GM18867 (cell line): ENCODE data around the gene TNIP1.

Experiments used
- ATAC-seq: cut with Tn5 transposase; IDR thresholded peaks from one replicate; pipeline ENCODE4 v1.9.1; 2021; ENCODE audit warnings: mild to moderate bottlenecking, moderate library complexity; ENCODE audit not compliant: unreplicated experiment

Gene TNIP1

GRCh38 chr5:151080613-151081430, at the start of gene TNIP1:
TNIP1 (minus strand) TSS chr5:151081034; CDS start chr5:151065095, 15,939 bp downstream.
- peak; percentile 78 for ATAC-seq

DNA sequence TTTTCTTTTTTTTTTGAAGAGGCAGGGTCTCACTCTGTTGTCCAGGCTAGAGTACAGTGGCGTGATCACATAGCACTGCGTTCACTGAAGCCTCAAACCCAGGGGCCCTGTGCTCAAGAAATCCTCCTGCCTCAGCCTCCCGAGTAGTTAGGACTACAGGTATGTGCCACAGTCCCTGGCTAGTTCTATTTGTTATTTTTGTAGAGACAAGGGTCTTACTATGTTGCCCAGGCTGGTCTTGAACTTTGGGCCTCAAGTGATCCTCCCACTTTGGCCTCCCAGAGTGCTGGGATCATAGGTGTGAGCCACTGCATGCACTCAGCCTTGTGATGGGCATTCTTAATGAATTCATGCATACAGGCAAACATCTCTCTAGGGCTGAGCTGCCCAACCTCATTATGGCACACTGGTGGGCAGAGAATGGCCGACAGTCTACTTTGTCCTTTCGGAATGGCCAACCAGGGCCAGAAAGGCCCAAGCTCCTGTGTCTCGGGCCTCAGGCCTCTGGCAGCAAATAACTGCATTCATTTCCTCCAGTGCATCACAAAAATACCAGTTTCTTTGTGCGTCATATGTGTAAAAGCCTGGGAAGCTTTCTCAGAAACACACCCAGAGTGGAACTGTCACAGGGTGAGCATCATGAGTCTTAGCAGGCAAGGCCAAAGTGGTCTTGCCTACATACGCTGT, 49.5 kb upstream of the TNIP1 start:
- ATAC-seq: no peak

DNA sequence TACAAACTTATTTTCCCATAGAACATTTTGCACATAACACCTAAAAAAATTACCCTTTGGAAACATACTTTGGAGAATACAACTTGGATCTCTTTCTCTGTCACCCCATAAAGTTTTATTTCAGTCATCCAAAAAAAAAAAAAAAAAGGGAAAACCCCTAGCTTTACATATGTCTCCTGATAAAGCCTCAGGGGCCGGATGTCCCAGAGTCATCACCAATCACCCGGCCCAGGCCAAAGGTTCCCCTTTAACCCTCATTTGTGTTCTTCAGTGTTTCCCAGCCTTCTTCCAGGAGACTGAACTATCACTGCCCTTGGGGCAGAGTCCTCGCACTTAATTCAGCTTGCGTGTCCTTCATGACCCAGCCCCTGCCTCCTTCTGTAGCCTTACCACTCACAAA, 48.0 kb upstream of the TNIP1 start:
- no peak for ATAC-seq

DNA sequence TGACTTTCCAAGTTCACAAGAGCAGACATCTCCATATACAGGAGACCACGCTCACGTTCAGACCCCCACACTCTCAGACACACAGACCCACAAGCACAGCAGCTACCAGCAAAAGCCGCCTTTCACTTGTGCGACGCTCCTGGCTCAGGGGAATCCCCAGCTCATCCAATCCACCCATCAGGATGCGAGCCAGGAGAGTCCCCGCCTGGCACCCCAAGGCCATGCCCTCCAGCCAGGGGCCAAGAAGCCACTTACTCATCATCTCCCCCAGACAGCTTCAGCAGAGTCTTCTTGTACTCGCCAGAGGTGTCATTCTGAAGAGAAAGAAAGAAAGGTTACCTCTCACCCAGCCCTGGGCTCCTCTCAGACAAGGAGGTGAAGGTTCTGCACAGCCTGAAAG, 47.1 kb upstream of the TNIP1 start:
- ATAC-seq: no peak

DNA sequence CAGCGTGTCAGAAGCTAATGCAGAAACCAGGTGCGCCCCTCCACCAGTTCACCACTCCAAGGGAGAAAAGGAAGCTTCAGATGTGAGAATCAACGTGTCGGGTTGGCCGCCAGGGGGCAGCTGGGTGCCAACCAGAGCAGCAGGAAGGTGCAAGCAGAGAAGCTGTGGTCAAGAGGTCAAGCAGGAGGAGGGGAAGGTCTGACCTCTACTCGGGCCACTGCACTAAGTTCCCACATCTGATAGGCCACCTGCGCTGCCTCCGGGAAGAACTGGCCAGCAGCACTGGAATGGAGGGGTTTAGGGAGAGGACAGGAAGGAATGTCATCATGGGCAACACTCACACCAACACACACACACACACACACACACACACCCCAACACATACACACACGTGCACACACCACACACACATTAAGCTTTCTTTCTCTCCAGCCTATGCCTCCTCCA, 45.4 kb upstream of the TNIP1 start:
- ATAC-seq: peak; percentile 35

- no peak for ATAC-seq
These were observed 44.6 kb upstream of the TNIP1 start for GRCh38 chr5:151125421-151125820.

DNA sequence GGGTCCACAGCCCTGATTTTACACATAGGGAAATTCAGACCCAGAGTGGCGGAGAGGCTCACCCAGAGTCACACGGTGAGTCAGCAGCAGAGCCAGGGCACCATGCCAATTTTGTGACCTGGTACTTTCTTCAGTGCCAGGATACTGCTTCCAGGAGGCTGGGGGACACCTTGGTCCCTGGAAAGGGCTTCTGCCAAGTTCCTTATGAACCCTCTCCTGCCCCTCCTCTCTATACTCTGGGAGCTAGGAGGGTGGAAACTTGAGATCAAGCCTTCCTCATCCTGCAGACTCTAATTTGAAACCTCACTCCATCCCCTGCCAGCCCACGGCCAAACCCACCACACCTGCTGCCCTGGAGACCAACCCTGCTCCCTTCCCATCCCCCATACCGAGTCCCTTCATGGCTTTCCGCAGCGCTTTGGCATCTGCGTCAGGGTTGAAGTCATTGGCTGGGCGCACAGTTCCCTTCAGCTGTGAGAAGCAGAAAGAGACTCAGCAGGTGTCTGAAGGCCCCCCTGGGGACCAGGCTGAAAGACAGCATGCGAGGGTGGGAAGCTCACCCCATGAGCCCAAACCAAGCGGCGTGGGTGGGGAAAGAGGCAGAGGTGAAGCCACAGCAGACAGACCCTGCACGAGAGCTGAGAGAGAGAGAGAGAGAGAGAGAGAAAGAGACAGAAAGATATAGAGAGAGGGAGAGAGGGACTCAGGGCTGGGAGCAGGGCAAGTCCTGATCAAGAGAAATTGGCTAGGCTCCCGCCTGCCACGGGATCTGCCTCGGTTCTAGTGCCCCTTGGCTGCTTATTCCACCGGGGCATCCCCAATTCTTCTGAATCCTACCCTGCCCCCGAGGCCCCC, 43.3 kb upstream of the TNIP1 start:
- ATAC-seq: peak; percentile 80

DNA sequence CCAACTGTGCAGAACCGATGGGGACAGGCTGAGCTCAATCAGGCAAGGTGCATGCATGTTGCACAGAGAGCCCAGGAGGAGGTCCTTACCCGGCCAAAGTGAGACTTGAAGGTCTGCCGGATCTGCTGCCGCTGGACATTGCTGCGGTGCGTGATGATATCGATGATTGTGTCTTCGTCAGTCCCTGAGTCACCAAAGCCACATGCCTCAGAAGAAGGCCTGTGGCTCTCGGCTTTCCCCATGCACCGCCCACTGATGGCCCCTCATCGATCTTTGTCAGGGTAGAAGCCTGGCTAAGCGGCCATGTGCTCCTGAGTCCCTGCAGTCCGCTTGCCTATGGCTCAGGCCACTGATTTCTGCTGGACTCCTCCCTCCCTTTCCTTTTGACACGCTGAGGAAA, 42.0 kb upstream of the TNIP1 start:
- ATAC-seq: no peak

- ATAC-seq: no peak
These were observed 40.8 kb upstream of the TNIP1 start for GRCh38 chr5:151121665-151122064.

GRCh38 chr5:151121095-151121494, 40.3 kb upstream of the TNIP1 start:
- no peak for ATAC-seq

DNA sequence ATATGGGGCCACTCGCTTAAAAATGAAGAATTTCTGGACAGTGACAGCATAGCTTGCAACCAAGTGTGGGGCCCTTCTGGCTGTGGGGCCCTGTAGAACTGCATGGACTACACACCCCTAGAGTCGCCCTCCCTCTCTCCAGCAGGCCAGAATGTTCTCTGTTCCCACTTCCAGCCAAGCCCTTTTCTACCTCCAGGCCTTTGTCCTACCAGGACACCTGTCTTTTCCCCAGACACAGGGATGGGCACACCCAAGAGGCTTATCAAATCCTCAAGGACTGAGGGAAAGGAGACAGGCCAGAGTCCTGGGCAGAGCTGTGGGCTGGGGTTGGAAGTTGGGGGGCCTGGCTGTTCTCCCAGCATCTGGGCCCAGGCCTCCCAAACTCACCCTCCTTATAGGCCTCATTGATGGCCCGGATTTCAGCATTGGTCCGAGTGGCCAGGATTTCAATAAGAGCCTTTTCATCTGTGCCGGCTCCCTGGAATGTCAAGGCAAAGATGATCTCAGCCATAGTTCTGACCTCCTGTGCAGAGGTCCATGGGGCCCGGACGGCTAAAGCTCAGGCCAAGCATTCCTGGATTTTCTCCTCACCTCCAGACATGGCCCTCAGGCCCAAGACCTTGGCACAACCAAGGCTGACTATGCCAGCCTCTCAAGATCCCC, 38.2 kb upstream of the TNIP1 start:
- ATAC-seq: no peak

GRCh38 chr5:151115272-151115905, 34.6 kb upstream of the TNIP1 start:
- no peak for ATAC-seq

GRCh38 chr5:151113651-151114050, 32.8 kb upstream of the TNIP1 start:
- ATAC-seq: no peak

GRCh38 chr5:151110992-151111391, 30.2 kb upstream of the TNIP1 start:
- no peak for ATAC-seq

GRCh38 chr5:151110122-151110681, 29.4 kb upstream of the TNIP1 start:
- ATAC-seq: no peak

DNA sequence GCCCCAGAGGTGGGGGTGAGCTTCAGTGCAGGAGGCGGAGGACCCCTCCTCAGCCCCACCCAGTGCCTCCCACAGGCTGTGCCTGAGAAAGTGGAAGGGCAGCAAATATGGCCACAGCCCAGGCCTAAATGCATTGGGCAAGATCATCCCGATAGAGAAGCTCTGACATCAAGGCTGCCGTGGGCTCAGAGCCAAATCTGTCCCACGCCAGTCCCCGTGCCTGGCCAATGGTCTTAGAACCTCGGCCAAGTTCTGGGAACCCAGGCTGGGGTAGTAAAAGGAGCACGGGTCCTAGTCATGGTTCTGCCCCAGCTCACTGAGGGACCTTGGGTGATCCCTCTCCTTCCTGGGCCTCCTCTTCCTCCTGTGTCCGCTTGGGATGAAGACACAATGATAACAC, 27.7 kb upstream of the TNIP1 start:
- no peak for ATAC-seq

DNA sequence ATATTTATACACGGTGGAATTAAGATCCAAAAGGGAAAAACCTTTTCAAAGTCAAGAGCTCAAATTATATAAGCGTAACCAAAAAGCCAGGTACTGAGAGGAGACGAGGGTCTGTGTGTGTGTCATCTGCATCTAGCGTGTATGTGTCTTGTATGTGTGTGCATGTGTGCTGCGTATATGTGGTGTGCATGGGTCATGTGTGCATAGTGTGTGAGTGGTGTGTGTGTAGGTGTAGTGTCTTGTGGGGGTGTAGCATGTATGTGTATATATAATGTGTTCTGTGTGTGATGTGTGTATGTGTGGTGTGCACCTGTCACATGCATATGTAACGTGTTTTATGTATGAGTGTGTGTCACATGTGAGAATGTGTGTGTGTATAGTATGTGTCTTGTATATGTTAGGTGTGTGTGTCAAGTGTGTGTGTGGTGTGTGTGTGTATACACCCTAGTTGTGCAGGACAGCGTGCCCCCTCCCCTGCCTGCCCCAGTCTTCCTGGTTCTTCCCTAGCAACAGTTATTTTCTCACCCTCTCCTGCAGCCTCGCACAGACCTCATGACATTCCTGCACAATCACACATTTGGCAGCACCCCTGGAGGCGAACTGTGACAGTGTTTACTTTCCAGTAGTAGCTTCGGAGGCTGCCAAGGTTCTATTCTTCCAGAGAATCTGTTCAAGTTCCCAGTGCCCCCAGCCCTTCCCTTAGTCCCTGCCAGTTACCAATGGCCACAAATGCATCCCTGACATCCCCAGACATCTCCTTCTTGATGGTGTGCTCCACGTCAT, 27.1 kb upstream of the TNIP1 start:
- ATAC-seq: no peak

GRCh38 chr5:151107084-151107483, 26.2 kb upstream of the TNIP1 start:
- no peak for ATAC-seq

GRCh38 chr5:151106509-151106908, 25.7 kb upstream of the TNIP1 start:
- ATAC-seq: no peak
